GM21381 (cell line): ENCODE measurements around the gene IGFL3.
"Not testable (repeated sequence)": the region's sequence is repeated elsewhere in the genome, so short reads cannot be mapped to it uniquely, and the experiment has no call there.

Source experiments
- ATAC-seq: cut with Tn5 transposase; IDR thresholded peaks from one replicate; pipeline ENCODE4 v1.9.1; 2021; ENCODE audit warnings: mild to moderate bottlenecking, moderate library complexity; ENCODE audit not compliant: unreplicated experiment

IGFL3 gene

DNA sequence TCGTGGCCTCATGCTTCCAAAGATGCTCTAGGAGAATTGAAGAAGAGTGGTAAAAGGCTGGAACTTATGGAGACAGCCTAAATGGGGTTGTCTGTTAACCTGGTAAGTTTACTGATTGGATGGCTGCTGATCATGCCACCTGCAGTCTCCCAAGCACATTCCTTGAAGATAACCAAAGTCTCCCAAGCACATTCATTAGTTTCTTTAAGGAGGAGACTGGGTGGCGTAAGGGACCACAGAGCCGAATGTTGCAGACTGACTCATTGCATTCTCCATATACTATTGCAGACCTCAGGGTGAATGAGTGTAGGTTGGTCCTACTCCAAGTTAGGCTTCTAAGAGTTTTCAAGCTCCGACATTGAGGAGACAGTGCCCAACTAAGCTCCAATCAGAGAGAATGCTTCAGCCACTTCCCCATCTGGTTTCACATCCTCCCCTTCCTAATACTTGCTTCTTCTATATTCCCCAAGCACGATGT, at the start of gene IGFL3:
TSS of gene IGFL3 (minus strand) at position 51 of the 478 bp plus-strand sequence. CDS start at position 12, 39 bp downstream.
- no peak for ATAC-seq

DNA sequence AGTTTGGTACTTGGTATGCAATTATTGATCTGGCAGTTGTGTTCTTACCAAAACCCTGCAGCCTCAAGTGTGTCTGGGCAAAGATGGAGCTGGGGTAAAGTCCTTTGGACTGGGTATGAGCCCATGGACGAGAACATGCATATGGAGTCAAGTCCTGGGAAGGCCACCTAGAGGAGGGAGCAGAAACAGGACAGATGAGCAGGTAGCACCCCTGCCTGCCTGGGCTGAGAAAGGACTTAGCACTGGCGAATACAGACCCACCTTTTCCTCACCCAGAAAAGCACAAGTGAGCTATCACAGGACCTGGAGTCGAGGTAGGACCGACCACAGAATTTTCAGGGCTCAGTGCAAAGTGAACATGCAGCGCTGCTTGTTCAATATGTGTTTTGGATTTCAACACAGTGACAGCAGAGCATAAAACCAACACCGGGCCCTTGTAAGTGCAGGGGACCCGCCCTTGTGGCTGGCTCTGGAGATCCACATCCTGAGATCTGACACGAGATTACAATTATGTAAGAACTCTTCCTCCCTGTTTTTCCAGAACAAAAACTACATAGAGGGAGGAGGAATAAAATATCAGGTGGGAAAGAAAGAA, 49.5 kb upstream of the IGFL3 start:
- ATAC-seq = no peak

DNA sequence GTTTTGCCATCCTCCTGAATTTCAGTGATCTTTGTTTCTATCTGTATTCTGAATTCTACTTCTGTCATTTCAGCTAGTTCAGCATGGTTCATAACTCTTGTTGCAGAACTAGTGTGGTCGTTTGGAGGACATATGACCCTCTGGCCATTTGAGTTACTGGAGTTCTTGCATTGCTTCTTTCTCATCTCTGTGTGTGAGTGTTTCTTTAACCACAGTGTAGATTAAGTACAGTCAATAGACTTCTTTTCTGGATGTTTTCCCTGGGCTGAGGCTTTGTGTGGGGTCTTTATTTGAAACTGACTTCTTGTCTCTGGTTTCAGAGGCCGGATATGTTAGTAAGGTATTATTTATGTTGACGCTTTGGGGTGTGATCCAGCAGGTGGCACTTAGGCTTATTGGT, 38.2 kb upstream of the IGFL3 start:
- ATAC-seq = no peak

DNA sequence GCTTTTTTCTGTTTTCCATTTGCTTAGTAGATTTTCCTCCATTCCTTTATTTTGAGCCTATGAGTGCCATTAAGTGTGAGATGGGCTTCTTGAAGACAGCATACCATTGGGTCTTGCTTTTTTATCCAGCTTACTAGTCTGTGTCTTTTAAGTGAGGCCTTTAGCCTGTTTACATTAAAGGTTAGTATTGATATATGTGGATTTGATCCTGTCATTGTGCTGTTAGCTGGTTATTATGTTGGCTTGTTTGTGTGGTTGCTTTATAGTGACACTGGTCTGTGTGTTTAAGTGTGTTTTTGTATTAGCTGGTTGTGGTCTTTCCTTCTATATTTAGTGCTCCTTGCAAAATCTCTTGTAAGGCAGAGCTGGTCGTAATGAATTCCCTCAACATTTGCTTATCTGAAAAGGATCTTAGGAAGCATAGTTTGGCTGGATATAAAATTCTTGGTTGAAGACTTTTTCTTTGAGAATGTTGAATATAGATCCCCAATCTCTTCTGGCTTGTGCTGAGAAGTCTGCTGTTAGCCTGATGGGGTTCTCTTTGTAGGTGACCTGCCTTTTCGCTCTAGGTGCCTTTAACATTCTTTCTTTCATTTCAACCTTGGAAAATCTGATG, 37.3 kb upstream of the IGFL3 start:
- not testable (repeated sequence) for ATAC-seq

DNA sequence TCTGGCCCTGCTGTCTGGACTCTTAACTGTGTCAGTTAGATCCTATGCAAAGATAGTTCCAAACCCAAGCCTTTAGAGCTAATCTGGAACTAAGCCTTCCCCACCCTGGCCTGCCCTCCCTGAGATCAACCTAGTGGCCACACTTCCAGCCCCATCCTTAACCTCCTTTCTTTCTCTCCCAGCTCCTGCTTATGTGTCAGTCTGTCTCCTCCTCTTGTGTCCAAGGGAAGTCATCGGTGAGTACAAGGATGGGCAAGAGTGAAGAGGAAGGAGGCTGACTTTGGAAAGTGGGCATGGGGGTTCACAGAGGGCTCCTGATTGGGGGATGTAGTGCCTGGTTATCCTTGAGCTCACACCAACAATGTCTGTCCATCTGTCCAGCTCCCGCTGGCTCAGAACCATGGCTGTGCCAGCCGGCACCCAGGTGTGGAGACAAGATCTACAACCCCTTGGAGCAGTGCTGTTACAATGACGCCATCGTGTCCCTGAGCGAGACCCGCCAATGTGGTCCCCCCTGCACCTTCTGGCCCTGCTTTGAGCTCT, 35.8 kb upstream of the IGFL3 start:
- ATAC-seq = no peak

DNA sequence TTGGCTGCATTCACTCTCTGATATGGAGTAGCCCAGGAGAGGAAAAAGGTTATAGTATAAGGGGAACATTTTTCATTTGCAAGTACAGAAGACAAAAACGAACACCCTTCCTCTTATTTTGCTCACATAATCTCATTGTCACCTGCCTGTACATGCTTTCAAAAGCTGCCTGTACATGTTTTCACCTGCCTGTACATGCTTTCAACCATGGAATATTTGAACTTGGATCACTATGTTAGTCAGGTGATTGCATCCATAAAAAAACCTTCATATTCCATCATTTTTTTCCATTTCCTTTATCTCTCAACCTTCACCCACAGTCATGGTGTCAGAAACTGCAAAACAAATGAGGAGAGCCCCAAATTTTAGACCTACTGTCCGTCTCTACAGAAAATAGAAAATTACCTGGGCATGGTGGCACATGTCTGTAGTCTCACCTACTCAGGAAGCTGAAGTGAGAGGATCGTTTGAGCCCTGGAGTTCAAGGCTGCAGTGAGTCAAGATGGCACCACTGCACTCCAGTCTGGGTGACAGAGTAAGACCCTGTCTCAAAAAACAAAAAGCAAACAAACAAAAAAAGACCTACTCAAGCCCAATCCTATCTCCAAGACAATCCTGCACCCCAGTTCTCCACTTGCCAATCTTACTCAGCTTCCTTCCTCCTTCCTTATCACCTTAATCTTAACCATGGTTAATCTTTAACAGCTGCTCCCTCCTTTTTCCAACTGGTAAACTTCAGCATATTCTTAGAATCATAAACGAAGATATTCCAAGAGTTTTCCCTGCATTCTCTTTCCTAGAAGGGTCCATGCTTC, 35.1 kb upstream of the IGFL3 start:
- no peak for ATAC-seq

DNA sequence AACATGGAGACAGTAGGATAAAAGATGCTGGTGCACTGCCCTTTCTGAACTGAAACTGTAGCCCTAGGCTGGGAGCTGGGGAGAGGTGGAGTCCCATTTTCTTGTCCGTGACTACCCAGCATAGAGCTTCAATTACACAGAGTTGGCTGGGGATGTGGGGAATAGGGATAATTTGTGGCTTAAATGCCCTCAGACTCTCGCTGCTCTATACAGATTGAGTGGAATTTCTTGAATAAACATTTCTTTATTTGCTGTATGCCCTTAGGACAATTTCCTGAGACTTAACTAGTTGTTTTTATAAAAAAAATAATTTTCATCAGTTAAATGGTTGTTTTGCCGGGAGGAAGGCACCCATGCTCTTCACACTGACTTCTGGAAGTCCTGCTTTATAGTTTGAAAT, 30.7 kb upstream of the IGFL3 start:
- no peak for ATAC-seq

DNA sequence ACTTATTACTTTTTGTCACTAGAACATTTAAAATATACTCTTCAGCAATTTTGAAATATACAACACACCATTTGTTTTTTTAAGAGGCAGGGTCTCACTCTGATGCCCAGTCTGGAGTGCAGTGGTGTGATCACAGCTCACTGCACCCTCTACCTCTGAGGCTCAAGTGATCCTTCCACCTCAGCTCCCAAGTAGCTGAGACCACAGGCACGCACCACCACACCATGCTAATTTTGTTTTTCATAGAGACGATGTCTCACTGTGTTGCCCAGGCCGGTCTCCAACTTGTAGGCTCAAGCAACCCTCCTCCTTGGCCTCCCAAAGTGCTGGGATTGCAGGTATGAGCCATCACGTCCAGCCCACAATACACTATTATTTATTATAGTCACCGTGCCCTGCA, 26.1 kb upstream of the IGFL3 start:
- no peak for ATAC-seq

DNA sequence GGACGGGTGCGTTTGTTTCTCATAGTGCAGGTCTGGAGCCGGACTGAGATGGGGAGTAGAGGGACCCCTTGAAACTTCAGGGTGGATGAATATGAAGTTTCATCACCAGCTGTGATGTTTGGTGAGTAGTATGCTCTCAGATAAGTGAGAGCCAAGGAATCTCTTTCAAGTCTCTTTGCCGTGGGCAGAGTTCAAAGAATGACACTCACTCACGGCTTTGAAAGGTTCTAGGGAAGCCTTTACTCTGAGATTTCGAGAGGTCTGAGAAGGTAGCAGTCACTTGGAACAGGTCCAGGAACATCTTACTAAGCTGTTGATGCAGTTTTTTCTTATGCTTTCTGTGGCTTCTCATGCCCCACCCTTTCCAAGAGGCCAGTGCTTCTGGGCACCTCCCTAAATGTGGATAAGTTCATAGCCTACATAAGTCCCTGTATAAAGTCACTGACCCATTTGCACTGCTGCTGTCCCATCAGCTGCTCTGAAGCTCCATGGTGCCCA, 23.4 kb upstream of the IGFL3 start, which contains the start of gene IGFL2:
TSS of gene IGFL2 (plus strand) at position 448 of the 498 bp plus-strand sequence. CDS start at position 489, 41 bp downstream.
- ATAC-seq = no peak

DNA sequence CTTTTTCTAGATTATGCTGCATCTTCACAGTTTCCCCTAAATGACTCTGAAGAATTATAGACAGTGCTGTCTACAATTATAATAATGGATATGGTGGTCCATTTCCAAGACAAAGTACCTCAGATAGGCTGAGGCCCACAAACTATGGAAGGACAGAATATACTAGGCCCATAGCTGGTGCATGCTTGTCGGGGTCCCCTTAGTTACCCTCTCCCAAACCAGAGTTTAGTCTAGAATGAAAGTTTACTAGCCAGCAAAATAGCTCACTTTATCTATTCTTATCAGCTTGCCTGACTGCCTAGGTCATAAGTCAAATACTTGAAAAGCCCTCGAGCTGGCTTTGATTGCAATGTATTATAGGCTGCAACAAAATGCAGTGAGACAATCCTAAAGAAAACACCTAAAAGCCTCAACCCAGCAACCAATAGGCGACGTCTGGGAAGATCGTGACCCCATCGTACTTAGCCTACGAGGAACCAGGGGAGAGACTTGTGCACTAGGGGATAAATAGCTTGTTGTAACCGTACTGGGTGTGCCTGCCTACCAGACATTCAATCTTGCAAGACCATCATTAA, 22.8 kb upstream of the IGFL3 start:
- no peak for ATAC-seq

DNA sequence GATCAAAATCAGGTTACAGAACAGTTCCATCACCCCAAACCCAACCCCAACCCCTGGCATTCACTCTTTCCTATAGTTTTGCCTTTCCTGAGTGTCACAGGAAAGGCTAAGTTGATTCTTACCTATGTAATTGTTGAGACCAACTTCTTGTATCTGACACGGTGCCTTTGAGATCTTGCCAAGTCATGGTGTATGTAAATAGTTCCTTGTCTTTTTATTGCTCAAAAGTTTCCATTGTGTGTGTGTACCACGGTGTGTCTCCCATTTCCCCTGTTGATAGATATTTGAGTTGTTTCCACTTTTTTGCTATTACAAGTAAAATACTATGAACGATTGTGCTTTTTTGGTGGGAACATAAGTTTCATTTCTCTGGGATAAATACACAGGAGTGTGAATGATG, 20.3 kb upstream of the IGFL3 start:
- no peak for ATAC-seq

DNA sequence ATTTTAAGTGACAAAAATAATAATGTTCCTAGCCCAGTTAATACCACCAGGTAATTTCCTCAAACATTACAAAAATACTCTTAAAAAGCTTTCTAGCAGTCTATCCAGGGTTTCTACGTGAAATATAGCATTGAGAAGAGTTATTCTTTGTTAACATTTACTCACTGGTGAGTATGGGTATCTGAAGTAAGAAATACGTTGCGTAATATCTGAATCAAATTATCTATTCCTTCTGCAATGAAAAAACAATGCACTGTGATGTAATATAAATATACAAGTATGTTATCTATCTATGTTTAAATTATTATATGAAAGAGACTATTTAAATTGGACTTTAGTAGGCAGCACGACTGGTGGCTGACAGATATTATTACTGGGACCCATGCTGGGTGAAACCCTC, 17.8 kb upstream of the IGFL3 start:
- ATAC-seq = no peak

DNA sequence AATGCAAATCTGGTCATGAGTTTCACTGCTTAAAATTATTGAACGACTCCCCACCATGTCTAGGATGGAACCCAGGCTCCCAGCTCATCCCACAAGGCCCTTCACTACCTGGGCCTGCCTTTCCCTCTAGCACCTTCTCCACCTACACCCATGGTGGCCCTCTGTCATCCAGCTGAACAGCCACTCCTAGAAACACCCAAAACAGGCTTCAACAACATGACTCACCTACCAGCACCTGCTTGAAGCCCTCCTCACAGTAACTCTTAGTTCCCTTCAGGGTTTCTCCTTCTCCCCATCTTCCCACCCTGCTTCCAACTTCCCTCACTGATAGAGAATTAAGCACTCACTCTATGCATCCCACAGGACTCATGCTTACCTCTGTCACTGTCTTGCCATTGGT, 16.9 kb upstream of the IGFL3 start:
- no peak for ATAC-seq

DNA sequence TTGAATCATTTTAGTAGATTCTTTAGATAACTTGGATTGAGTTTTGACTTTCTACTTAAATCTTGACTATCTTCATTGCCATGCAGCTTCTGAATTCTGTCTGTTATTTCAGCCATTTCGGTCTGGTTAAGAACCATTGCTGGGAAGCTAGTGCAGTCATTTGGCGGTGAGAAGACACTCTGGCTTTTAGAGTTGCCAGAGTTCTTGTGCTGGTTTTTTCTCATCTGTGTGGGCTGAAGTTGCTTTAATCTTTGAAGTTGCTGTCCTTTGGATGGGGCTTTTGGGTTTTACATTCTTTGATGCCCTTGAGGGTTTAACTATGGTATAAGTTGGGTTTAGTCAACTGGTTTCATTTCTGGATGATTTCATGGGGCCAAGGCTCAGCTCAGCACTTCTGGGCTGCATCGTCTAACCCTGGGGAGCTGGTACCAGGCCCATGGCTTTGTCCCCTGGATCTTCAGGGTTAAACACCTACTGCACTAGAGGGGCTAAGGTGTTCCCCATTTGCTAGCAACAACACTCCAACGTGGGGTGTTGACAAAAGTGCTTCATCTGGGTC, 13.5 kb upstream of the IGFL3 start:
- ATAC-seq = no peak

DNA sequence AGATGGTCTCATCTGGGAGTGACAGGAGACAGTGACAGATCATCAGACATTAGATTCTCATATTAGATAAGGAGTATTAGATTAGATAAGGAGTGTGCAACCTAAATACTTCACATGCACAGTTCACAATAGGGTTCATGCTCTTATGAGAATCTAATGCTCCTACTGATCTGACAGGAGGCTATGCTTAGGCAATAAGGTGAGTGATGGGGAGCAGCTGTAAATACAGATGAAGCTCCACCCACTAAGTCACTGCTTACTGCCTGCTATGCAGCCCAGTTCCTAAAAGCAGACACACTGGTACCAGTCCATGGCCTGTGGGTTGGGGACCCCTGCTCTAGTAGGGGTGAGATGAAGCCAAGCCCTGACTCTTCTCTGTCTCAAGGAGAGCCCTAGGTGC, 10.0 kb upstream of the IGFL3 start:
- ATAC-seq = no peak

DNA sequence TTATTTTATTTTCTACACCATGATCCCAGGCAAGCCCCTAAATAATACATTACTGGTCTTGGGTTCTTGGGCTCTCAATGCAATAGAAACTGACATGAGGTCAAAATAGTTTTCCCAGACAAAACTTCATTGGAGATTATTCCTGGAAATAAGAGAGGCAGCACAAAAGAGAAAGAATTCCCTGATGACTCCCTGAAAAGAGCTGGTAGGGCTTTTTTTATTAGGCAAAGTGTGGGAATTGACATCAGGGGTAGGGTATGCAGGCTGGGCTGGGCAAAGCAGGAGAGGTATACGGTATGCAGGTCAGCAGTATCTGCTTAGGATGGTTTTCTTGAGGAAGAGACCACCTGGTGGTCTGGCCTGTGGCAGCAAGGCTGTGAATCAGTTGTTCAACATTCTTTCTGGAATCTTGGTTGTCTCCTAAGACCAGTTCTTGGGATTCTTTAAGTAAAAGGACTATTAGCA, 9.3 kb upstream of the IGFL3 start:
- ATAC-seq = no peak

DNA sequence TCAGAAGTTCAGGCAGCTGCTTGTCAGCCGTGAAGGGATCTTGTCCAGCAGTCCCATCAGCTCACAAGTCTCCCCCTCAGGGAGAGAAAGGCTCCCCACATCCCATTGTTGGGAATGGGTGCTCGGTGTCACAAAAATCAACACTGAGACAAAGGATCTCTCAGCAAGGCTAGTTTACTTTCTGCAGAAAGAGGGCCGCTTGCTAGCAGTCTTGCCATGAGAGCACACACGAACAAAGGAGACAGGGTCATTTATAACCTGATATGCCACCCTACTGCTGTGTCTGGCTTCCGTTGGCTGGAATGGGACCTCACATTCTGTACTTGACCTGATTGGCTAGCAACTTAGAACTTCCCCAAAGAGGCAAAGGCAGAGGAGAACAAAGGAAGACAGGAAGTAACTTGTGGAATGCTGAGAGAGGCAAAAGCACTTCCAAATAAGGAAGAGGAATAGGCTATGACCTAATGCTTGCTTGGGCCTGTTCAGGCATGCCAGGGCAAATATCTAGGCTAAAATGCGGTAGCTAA, 8.7 kb upstream of the IGFL3 start:
- no peak for ATAC-seq

DNA sequence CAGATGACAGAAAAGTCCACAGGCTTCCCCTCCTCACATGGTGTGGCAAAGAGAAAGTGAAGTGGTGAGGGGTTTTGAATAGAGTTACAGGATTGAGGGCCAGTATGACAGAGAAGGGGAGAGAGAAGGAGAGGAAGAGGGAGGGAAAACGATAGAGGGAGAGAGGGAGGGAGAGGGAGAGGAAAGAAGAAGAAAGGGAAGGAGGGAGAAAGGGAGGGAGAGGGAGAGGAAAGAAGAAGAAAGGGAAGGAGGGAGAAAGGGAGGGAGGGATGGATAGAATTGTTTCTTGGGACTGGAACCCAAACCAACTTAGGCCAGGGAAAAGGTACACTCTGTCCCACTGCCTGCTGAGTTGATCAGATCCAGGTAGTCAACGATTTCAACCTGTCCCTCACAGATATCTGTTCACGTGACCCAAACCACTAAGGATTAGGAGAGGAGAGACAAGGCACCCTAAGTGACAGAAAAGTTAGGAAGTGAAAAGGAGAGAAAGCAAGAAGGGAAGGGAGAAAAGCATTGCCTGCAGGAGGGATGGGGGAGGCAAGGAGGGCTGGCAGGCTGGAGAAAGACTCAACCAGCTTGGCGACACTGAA, 8.1 kb upstream of the IGFL3 start:
- ATAC-seq = no peak

DNA sequence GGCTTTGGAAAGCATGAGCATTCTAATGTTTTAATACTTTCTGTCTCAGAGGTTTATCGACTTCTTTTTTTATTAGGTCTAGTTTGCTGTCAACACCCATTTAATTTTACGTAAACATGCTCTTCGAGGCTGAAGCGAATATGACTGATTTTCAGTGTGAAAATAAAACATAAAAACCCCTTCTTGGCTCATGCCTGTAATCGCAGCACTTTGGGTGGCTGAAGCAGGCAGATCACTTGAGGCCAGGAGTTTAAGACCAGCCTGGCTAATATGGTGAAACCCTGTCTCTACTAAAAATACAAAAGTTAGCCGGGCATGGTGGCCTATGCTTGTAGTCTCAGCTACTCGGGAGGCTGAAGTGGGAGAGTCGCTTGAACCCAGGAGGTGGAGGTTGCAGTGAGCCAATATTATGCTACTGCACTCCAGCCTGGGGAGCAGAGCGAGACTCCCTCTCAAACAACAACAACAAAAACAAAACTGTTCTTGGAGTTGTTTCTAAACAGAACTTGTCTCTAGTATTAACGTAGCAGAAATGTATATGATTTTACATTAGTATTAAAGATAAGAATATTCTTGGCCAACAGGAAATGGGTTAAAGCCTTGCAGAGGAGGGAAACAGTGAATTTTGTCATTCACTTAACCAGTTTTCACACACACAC, 7.1 kb upstream of the IGFL3 start:
- ATAC-seq = no peak
